Type B pancreatic cell (in vitro differentiated cells): ENCODE measurements around the gene TULP1. TPM values are rescaled to one million over a fixed set of nuclear protein-coding genes. Genes with fewer than 3 reads are reported as not detected.

Experiments used
- DNase-seq: peaks from one replicate; pipeline ENCODE4 v3.0.0; 2021; ENCODE audit warnings: mixed read lengths; ENCODE audit not compliant: unreplicated experiment; ENCODE audit errors: extremely low spot score
- H3K27ac Mint-ChIP-seq: 2 replicates; pipeline ENCODE4 v1.8.0; 2021; ENCODE audit warnings: mild to moderate bottlenecking, mixed read lengths
- H3K27me3 Mint-ChIP-seq: 2 replicates; pipeline ENCODE4 v1.8.0; 2021; ENCODE audit warnings: mixed read lengths
- H3K36me3 Mint-ChIP-seq: 2 replicates; pipeline ENCODE4 v1.8.0; 2021; ENCODE audit warnings: mixed read lengths
- H3K4me1 Mint-ChIP-seq: one replicate; pipeline ENCODE4 v1.8.0; 2021; ENCODE audit warnings: mixed read lengths; ENCODE audit not compliant: unreplicated experiment
- H3K4me3 Mint-ChIP-seq: 2 replicates; pipeline ENCODE4 v1.8.0; 2021; ENCODE audit warnings: mild to moderate bottlenecking, mixed read lengths
- H3K9me3 Mint-ChIP-seq: 2 replicates; pipeline ENCODE4 v1.8.0; 2021; ENCODE audit warnings: mixed read lengths
- CTCF ChIP-seq: fragments of 200-600 bp; sonication (generic); conservative IDR thresholded peaks from 2 replicates; pipeline ENCODE4 v1.5.0; 2021; ENCODE audit warnings: antibody characterized with exemption, mild to moderate bottlenecking
- total RNA-seq: library from RNA; stranded (reverse); gene quantifications from 2 replicates; pipeline ENCODE4 v1.2.1, GENCODE V29; 2021; ENCODE audit warnings: low replicate concordance

Gene TULP1
- total RNA-seq, 1 donor from 2014 or later: not detected

GRCh38 chr6:35461270-35461669, 51.4 kb downstream of the TULP1 start:
- no peak for TF ChIP-seq CTCF
- H3K27ac Mint-ChIP-seq: peak overlapping the region; percentile 78
- peaks cover 4% of the 10 kb centered on the region for H3K4me1 Mint-ChIP-seq
- peak overlapping the region; percentile 17 for H3K4me3 Mint-ChIP-seq
- H3K27me3 Mint-ChIP-seq: no peaks in the 10 kb centered on the region
- H3K9me3 Mint-ChIP-seq: no peaks in the 10 kb centered on the region
- H3K36me3 Mint-ChIP-seq: peaks cover 20% of the 10 kb centered on the region
- DNase-seq: no peak

DNA sequence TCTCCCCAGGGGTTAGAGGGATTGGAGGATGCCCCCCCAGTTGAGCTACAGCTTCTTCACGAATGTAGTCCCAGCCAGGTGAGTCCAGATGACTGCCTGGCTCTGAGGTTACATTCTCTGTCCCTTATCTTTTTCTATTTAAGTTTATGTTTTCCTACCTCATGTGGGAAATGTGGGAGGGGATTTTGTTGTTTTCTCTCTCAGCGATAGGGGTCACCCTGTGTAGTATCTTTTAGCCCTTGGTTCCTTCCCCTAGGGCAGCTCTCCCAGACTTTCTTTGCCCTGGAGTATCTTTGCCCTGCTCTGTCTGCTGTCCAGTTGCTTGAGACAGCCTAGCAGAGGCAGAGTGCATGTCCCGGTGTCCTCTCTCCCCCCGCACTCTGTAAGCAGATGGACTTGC, 54.8 kb downstream of the TULP1 start:
- Mint-ChIP-seq H3K27ac (no peak overlapping the region), H3K4me3 (no peak overlapping the region), H3K27me3 (no peaks in the 10 kb centered on the region), H3K36me3 (peaks cover 18% of the 10 kb centered on the region), H3K9me3 (no peaks in the 10 kb centered on the region), H3K4me1 (peaks cover 22% of the 10 kb centered on the region)
- no peak for DNase-seq
- TF ChIP-seq CTCF: no peak

DNA sequence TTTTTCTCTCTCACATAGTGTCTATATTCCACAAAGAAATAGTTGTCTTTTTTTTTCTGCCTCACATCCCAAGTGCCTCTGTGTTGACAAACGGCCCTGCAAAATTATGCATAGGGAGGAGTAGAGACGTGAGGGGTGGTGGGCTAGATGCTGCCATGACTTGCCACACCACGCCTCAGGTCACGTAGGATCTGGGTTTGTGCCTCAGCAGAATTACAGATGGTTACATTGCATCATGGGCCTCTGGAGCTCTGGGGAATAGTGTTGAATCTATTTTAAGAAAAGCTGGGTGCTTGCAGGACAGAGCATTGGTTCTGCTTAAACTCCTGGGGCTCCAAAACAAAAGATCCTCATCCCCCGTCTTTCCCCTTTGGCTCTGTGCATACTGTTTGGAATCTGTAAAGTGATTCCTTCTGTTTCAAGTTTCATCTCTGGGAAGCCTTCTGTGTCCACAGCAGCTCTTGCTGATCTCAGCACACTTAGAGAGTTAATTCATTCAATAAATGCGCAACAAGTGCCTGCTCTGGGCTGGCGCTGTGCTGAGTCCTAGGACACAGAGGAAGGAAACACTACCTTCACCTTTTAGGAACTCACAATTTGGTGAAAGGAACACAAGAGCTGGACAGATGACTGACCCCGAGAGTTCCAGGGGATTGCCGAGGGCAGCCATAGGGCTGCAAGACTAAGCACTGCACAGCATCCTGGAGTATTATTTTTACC, 58.1 kb downstream of the TULP1 start:
- no peak for TF ChIP-seq CTCF
- DNase-seq: no peak
- Mint-ChIP-seq H3K9me3 (no peaks in the 10 kb centered on the region), H3K4me1 (peaks cover 34% of the 10 kb centered on the region), H3K36me3 (peaks cover 8% of the 10 kb centered on the region), H3K27me3 (no peaks in the 10 kb centered on the region), H3K4me3 (peak overlapping the region; percentile 91), H3K27ac (peak overlapping the region; percentile 73)

- DNase-seq: no peak
- no peaks in the 10 kb centered on the region for H3K27me3 Mint-ChIP-seq
- H3K27ac Mint-ChIP-seq: peak overlapping the region; percentile 80
- no peak for TF ChIP-seq CTCF
- H3K9me3 Mint-ChIP-seq: no peaks in the 10 kb centered on the region
- peak overlapping the region; percentile 91 for H3K4me3 Mint-ChIP-seq
- peaks cover 5% of the 10 kb centered on the region for H3K36me3 Mint-ChIP-seq
- peaks cover 34% of the 10 kb centered on the region for H3K4me1 Mint-ChIP-seq
Observed at GRCh38 chr6:35453236-35453635, 59.5 kb downstream of the TULP1 start.

DNA sequence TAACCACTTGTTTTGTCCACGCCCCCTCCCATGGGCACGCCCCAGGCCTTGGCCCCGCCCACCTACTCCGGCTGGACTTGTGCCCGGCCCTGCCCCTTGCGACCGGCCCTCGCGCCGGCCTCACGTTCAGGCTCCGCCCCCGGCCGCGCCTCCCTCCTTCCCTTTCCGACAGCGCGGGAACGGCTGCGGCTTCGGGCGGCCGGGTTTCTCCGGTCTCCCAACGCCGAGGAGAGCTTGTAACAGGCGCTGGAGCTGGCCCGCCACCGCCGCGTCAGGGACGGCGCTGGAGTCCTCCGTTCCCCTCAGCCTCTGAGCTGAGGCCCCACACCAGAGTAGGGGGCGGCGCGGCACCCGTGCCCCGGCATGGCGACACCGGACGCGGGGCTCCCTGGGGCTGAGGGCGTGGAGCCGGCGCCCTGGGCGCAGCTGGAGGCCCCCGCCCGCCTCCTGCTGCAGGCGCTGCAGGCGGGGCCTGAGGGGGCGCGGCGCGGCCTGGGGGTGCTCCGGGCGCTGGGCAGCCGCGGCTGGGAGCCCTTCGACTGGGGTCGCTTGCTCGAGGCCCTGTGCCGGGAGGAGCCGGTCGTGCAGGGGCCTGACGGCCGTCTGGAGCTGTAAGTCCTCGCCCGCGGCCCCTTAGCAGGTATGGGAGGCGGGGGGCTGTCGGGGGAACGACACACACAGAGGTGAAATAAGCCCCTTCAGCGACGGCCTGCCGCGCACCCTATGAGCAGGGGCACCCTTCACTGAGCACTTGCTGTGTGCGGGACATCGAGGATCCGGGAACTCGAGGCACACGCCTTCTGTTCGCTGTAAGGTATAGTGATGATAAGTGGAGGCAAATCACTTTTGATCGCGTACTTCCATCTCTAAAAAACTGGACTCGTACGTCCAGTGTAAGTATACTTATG, 60.3 kb downstream of the TULP1 start, which contains the start of gene FANCE:
Gene FANCE (plus strand): TSS at position 156 of the 908 bp plus-strand sequence. CDS start 208 bp downstream, at position 364.
- TF ChIP-seq CTCF: no peak
- peaks cover 5% of the 10 kb centered on the region for H3K36me3 Mint-ChIP-seq
- H3K4me3 Mint-ChIP-seq: peak within 1 kb of the TSS; percentile 91
- H3K9me3 Mint-ChIP-seq: no peaks in the 10 kb centered on the region
- peak within 1 kb of the TSS; percentile 80 for H3K27ac Mint-ChIP-seq
- DNase-seq: peak; percentile 98
- H3K4me1 Mint-ChIP-seq: peaks cover 30% of the 10 kb centered on the region
- no peaks in the 10 kb centered on the region for H3K27me3 Mint-ChIP-seq
